Measurements from ENCODE around the gene LIPG.

- TF ChIP-seq, protein P1, sequence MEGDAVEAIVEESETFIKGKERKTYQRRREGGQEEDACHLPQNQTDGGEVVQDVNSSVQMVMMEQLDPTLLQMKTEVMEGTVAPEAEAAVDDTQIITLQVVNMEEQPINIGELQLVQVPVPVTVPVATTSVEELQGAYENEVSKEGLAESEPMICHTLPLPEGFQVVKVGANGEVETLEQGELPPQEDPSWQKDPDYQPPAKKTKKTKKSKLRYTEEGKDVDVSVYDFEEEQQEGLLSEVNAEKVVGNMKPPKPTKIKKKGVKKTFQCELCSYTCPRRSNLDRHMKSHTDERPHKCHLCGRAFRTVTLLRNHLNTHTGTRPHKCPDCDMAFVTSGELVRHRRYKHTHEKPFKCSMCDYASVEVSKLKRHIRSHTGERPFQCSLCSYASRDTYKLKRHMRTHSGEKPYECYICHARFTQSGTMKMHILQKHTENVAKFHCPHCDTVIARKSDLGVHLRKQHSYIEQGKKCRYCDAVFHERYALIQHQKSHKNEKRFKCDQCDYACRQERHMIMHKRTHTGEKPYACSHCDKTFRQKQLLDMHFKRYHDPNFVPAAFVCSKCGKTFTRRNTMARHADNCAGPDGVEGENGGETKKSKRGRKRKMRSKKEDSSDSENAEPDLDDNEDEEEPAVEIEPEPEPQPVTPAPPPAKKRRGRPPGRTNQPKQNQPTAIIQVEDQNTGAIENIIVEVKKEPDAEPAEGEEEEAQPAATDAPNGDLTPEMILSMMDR (IDR thresholded peaks at IDR 0.05) = no peak
- TF ChIP-seq SIN3A (IDR thresholded peaks at IDR 0.05; ENCODE audit: borderline replicate concordance, insufficient read depth, low read depth, low read length) (no peak), POLR2AphosphoS5 (IDR thresholded peaks at IDR 0.05; ENCODE audit: low read depth, low read length) (no peak), REST (IDR thresholded peaks at IDR 0.05; ENCODE audit: insufficient read depth in 1 of 2, low read depth in 2 of 2, low read length in 1 of 2) (no peak), TCF7L2 (IDR thresholded peaks at IDR 0.05; ENCODE audit: low read depth, low read length) (no peak)
Measured at GRCh38 chr18:49623571-49623970, 61.7 kb downstream of the LIPG start.
